ENCODE data around the gene SOAT2.

SOAT2 gene

GRCh38 chr12:53102883-53103807 lies at the start of gene SOAT2:
Gene SOAT2 (plus strand): TSS chr12:53103486. CDS start chr12:53103578, 92 bp downstream.
- peak; percentile 75 for DNase-seq (ENCODE audit: low spot score)

- DNase-seq (ENCODE audit: low spot score), result peak; percentile 98
Observed at GRCh38 chr12:53054112-53054878, 49.0 kb upstream of the SOAT2 start.

- no peak for DNase-seq (ENCODE audit: low spot score)
Observed at GRCh38 chr12:53055471-53056266, 47.6 kb upstream of the SOAT2 start.

GRCh38 chr12:53056296-53056695 lies 47.0 kb upstream of the SOAT2 start:
- no peak for DNase-seq (ENCODE audit: low spot score)

GRCh38 chr12:53056901-53057300 lies 46.4 kb upstream of the SOAT2 start:
- no peak for DNase-seq (ENCODE audit: low spot score)

- DNase-seq (ENCODE audit: low spot score), result no peak
Observed at GRCh38 chr12:53057816-53058500, 45.3 kb upstream of the SOAT2 start.

GRCh38 chr12:53058674-53059433 lies 44.4 kb upstream of the SOAT2 start:
- DNase-seq (ENCODE audit: low spot score), result no peak

- DNase-seq (ENCODE audit: low spot score), result no peak
Observed at GRCh38 chr12:53059434-53060063, 43.7 kb upstream of the SOAT2 start.

GRCh38 chr12:53060064-53060720 lies 43.1 kb upstream of the SOAT2 start:
- DNase-seq (ENCODE audit: low spot score), result no peak

GRCh38 chr12:53060721-53061276 lies 42.5 kb upstream of the SOAT2 start:
- DNase-seq (ENCODE audit: low spot score), result no peak

- DNase-seq (ENCODE audit: low spot score), result peak; percentile 67
Observed at GRCh38 chr12:53061404-53062010, 41.8 kb upstream of the SOAT2 start.

GRCh38 chr12:53062011-53062961 lies 41.0 kb upstream of the SOAT2 start:
- DNase-seq (ENCODE audit: low spot score), result no peak

GRCh38 chr12:53062977-53063707 lies 40.1 kb upstream of the SOAT2 start:
- no peak for DNase-seq (ENCODE audit: low spot score)

GRCh38 chr12:53063708-53064612 lies 39.3 kb upstream of the SOAT2 start:
- no peak for DNase-seq (ENCODE audit: low spot score)

- no peak for DNase-seq (ENCODE audit: low spot score)
Observed at GRCh38 chr12:53064613-53065436, 38.5 kb upstream of the SOAT2 start.

Measured in HuH-7 (cell line).